GM21367 (cell line): Measurements from ENCODE around the gene EVA1C.
"Not testable (repeated sequence)": the region's sequence is repeated elsewhere in the genome, so short reads cannot be mapped to it uniquely, and the experiment has no call there.

ENCODE experiments used
- ATAC-seq: cut with Tn5 transposase; IDR thresholded peaks from one replicate; pipeline ENCODE4 v1.9.1; 2021; ENCODE audit not compliant: unreplicated experiment

EVA1C gene

DNA sequence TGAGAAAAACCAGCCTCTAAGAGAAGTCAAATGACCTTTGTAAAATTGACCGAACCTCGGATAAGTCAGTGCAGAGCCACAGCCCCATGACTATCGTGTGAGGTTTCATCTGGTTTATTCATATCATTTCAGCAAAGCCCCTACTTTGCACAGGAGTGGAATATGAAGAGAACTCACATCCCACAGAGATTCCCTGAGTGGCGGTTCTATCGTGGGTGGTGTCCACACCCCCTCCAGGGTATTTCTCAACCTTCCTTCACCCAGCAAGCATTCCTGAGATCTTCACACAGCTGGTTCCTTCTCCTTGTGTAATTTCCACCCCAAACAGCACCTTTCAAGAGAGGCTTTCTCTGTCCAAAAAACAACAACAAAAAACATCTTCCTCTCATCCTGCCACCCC lies 47.5 kb downstream of the EVA1C start:
- ATAC-seq: no peak

DNA sequence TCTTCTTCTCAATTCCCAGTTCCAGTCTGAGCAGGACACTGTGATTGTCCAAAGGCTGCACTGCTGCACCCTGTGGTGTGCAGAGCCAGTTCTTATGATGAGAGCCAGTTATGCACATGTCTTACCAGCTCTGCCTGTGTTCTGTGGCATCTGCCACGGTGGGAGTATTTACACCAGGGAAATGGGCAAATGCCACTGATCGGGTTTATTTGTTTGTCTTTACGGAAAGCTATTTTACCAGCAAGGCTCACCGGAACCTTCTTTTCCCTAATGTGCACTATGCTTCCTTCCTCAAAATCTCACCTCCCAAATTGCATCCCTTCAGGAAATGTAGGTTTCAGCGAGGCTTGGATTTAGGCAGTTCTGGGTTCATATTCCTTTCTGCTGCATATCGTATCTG lies 49.0 kb downstream of the EVA1C start:
- ATAC-seq: no peak

DNA sequence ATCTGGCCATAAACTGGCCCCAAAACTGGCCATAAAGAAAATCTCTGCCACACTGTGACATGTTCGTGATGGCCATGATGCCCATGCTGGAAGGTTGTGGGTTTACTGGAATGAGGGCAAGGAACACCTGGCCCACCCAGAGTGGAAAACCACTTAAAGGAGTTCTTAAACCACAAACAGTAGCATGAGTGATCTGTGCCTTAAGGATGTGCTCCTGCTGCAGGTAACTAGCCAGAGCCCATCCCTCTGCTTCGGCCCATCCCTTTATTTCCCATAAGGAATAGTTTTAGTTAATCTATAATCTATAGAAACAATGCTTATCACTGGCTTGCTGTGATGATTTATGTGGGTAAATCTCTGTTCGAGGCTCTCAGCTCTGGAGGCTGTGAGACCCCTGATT lies 50.1 kb downstream of the EVA1C start:
- not testable (repeated sequence) for ATAC-seq

DNA sequence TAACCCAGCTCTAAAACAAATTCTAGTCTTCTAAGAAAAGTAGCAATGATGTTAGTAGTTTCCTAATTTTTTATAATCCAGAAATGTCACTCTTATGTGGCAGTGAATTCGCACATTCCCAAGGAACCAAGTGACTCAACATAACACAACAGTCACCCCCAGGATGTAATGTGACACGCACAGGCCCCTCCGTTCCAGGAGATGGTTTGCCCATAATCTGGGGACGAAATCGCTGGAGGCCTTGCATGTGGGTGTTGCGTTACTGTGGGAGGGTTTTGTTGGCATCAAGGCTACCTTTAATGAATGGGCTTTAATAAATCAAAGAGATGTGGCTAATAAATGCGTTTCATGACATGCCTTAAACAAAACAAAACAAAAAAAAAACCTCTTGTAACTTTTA lies 50.9 kb downstream of the EVA1C start:
- no peak for ATAC-seq

DNA sequence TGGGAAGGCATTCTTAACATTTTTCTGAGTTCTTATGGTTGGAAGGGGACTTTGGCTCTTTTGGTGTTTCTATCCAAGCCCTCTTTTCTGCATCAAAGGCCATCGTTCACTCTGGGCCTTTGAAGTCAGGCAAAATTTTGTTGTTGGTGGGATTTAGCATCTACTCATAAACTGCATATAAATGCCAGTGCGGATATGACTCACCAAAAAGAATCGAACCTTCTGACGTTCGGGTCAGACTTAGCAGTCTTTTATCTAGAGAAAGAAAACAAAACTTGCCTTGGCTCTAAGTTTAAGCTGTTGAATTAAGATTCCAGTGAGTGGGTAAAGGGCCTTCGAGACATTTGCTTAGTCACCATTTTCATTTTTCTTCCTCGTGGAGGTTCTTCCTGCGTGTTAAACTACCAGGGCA lies 51.4 kb downstream of the EVA1C start:
- ATAC-seq: no peak

DNA sequence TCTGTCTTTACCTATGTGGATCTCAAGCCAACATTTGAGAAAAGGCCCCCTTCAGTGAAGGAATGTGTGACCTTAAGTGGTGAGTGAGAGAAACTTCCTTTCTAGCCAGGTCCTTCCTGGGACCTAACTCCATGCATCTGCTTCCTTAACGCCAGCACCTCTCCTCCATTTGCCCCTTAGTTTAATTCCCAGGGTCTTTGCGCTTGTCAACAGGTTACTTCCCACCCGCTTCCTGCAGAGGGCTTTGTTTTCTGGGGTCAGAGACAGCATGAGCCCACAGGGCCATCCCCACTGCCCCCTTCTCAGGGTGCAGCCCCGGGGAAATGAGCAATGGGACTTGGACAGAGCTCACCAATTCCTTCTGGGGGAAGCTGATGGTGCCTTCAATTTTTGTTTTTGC lies 54.8 kb downstream of the EVA1C start:
- no peak for ATAC-seq

DNA sequence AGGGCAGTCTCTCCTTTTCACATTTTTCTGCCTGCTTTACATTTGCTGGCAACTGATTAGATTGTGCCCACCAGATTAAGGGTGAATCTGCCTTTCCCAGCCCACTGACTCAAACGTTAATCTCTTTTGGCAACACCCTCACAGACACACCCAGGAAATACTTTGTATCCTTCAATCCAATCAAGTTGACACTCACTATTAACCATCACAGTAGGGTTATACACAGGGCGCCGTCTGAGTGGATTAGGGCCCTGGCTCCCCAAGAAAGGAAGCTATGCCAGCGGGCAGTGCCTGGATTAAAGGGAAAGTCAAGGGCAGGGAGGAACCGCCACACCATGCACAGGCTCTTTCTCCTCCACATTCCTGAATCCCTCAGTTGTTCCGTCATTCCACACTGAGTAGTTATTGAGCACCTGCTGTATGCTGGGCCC lies 56.2 kb downstream of the EVA1C start:
- no peak for ATAC-seq

DNA sequence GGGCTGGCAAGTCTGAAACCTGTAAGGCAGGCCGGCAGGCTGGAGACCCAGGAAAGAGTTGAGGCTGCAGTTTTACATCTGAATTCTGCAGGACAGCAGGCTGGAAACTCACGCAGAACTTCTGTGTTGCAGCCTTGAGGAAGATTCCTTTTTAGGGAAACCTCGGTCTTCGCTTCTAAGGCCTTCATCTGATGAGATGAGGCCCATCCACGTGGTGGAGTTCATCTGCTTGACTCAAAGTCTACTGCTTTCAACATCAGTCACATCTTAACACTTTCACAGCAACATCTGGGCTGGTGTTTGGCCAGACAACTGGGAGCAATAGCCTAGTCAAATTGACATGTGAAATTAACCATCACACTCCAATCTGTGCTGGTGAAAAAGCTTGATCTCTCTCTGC lies 57.1 kb downstream of the EVA1C start:
- ATAC-seq: no peak

DNA sequence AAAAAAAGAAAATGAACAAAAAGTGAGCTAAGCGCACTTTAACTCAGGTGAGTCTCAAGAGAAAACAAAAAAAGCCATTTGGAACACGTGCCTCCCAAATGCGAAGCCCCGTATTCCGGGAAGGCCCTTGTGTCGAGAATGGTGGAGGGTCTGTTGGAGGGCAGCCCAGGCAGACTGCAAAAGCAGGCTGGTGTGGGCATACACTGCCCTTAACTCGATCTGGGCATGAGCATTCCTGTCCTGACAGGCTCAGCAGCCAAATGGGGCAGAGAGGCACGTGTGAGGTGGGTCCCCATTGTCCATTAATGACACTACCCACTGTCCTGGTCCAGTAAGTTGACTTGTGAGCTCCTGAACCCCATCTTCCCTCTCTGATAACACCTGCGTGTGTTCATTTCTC lies 57.7 kb downstream of the EVA1C start:
- no peak for ATAC-seq

DNA sequence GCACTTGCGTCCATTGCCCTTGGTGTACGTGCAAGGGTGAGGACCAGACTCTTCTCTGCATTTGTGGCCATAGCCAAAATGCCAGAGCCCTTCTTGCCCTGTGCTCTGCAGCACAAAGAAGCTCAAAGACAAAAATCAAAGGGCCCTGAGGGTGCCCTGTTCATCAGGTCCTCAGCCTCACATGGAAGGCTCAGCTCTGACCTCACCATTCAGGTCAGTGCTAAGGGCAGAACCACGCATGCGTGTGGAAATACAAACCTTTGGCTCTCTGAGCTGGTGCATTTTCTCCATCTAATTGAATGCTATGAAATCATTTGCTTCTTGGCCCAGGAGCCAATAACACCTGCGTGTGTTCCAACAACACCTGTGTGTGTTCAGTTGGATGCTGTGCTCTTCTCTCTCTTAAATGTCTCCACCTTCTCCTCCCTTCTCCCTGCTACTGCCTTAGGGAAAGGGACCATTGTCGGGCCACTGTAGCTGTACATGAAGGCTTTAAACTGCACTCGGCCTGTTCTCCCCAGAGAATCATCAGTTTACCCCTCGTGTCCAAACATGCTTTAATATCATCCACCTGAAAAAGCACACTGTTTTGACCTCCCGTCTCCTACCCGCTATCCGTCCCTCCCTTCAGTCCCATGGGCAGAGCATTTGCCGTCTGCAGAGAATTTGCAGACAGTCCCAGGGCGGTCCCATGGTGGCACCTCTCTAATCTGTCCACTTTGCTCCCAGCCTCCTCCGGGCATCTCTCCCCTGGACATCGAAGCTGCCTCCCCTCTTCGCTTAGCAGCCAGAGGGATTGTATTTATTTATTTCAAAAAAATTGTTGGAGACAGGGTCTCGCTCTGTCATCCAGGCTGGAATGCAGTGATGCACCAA lies 60.6 kb downstream of the EVA1C start:
- no peak for ATAC-seq

DNA sequence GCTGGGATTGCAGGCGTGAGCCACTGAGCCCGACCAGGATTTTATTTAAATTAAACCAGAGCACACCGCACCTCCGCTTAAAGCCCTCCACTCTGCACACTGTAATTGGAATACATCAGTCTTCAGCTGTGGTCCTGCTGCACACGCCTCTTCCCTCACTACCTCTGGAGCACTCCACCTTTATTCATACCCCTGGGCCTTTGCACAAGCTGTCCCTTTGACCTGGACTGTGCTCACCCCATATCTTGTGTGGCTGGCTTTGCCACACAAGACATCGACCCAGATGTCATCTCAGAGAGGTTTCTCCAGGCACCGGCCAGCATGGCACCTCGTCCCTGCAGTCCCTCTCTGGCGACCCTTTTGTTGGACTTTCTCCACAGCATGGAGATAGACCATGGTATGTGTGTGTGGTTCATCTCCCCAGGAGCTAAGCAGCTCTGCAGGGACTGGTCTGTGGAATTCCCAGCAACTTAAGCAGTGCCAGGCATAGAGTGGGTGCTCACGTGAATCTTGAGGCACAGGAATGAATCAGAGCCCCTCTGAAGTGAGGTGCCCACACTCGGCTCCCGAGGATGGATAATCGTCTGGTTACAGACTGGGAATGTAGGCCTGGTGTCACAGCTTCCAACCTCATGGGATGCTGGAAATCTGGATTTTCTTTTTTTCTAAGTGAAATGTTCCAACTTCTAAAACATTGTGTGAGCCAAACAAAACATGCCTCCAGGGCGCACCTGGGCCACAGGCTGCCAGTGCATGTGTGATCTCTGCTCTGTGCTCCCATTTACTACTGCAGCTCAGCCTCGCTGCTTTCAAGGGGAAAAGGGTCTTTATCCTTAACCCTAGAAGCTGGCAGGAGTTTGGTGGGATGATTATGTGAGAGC lies 61.9 kb downstream of the EVA1C start:
- no peak for ATAC-seq

DNA sequence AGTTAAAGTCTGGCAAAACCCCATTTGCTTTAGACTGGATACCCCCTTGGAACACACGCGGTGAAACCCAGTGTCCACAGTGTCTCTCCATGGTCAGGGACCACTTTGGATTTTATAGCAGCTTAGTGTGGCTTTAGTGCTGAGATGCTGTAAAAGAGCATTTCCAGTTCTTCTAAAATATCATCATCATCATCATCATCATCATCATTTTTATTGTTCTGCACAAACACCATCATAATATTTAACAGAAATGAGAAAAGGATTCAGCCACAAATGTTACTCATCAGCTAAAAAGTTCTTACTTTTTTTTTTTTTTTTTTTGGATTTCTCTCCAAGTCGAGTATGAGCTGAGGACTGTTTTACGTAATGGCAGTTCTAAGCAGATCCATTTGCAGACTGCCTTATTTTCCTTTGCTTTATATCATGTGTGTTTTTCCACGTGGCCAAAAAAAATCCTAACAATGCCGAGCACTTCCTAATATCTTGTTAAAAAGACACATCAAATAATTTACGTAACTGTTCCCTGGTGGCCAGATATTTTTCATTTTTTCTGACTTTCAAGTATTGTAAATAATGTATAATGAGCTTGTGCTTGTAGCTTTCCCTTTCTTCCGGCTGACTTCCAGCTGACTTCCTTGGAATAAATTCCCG lies 62.8 kb downstream of the EVA1C start:
- ATAC-seq: no peak

DNA sequence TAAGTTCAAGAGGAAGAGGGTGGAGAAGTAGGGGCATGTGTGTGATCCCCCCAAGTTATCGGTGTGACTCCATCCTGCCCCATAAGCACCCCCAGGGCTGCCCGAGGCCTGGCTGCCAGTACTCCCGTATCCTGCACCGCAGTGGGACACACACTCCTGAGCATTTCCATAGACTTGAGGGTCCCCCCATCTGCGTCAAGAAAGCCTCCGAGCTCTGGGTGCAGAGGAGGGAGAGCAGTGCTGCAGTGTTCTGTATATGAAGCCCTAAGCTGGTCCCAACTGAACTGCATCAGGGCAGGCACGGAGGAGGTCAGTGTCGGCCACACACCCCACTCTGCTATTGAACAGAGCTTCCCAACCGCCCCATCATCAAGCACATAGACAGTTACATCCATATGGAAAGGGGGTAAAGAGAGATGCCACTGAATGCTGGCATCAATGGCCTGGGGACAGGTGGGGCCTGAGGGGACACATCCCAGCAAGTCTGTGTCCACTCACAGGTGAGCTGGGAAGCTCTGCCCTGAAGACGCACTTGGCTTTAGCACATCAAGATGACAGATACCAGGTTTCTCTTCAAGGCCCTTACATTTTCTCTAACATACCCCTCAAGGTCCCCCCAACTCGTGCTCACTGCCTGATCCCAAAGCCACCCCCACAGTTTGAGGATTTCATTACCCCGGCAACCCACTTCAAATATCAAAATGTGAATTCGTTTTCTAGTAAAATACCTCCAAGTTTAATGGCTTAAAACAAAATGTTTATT lies 64.3 kb downstream of the EVA1C start:
- no peak for ATAC-seq

DNA sequence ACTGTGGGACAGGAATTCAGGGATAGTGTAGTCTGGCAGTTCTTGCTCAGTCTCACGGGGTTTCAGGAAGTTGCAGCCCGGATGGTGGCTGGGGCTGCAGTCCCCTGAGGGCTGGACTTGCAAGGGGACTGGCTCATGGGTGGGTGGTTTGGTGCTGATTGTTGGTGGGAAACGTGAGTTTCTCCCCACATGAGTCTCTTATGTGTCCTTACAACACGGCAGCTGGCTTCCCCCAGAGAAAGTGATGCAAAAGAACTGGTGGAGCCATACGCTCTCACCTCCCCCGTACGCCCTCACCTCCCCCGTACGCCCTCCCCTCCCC lies 64.9 kb downstream of the EVA1C start:
- no peak for ATAC-seq

DNA sequence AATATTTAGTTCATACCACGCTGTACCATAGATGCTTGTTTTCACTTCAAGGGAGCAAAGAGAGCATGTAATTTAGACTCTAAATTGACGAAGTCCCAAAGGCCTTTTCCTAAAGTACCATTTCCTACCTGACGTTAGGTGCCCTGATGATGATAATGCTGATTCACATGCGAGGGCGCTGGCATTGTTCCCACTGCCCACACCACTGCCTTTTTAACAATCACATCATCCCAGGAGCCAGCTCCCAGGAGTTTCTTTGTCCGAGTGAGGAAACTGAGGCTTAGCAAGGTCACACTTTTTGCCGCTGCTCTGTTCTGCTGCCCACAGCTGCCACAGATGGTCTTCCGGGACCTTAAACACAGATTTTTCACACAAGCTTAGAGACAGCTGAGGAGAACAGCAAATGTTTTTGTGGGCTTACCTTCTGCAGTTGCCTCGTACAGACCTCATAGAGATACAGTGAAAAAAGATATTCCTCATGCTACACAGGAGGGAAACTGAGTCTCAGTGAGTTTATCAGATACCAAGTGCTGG lies 69.4 kb downstream of the EVA1C start:
- ATAC-seq: no peak

DNA sequence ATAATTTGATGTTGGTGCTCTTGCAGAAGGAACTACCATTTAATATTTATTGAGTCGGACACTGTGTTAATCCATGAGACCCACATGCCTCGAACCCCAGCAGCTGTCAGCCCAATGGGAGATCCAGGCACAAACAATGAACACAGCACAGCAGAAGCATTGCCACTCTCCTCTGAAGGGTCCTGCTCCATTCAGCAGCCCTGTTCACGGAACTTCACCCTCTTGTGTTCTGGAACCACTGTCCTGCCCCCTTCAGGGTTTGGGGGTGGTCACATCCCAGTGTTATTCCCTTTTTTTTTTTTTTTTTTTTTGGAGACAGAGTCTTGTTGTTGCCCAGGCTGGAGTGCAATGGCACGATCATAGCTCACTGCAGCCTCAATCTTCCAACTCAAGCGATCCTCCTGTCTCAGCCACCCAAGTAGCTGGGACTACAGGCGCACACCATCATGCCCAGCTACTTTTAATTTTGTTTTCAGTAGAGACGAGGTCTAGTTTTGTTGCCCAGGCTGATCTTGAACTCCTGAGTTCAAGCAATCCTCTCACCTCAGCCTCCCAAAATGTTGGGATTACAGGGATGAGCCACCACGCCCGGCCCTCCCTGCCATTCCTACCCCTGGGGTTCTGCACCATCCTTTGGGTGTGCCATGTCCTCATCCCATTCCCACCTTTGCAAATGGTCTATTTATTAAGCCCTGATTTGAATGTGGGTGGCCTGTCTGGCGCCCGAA lies 70.2 kb downstream of the EVA1C start:
- ATAC-seq: no peak

DNA sequence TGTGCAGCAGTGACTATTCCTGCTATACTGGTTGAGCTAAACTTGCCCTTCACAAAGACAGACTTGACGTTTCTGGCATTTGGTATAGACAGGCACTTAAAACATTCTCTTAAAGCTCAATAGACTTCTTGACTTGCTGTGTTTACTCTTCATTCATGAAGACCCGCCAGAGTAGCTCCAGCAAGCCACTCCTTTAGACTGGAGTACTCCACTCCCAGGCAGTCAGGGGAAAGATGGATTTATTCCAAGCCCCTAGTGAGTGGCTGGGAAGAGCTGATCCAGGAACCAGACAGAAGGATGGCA lies 70.7 kb downstream of the EVA1C start:
- no peak for ATAC-seq

DNA sequence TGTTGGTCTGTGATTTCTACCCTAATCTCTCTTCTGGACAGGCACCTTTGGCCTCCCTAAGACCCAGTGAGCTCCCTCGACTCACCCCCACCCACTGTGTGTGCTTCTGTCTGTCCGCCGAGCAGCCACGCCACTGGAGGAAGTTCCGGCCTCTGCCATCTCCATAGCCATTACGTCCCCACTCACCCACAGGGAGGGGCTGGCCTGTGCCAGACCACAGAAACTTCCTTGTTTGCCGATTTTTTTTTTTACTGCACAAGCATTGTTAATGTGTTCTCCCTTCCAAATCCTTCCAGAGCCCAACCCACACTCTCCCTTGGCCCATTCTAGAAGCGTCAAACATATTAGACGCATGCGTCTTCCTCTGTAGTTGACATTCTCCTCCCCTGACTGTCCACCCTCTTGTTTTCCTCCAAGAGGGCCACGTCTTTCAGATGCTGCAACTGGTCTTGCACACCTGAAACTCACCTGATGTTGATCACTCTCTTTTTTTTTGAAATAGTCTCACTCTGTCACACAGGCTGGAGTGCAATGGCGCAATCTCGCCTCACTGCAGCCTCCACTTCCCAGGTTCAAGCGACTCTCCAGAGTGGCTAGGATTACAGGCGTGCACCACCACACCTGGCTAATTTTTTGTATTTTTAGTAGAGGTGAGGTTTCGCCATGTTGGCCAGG lies 72.3 kb downstream of the EVA1C start:
- no peak for ATAC-seq

DNA sequence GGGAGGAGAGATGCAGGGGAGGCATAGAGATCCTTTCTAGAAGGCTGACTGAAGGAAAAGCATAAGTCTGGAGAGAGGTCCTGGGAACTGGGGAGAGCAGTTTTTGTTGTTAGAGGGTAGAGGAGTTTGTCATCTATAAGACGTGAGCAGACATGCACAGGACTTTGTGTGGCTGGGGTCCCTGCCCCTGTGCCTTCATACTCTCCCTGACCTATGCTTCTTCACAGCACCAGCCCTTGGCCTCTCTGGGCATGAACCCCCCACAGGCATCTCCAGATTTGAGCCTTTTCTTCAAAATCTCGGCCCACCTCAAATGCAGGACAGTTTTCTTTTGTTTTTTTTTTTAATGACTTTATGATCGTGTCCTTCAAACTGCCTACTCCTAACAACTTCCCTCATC lies 79.9 kb downstream of the EVA1C start:
- no peak for ATAC-seq
